ENCODE results near the gene PLK5.
"Not testable (repeated sequence)": the region's sequence is repeated elsewhere in the genome, so short reads cannot be mapped to it uniquely, and the experiment has no call there.

The PLK5 gene

GRCh38 chr19:1507763-1508506 lies 15.9 kb upstream of the PLK5 start:
- DNase-seq (ENCODE audit: low read depth) = peak; percentile 88

- no peak for DNase-seq (ENCODE audit: low read depth)
Measured at GRCh38 chr19:1508507-1508856, 15.4 kb upstream of the PLK5 start.

- no peak for DNase-seq (ENCODE audit: low read depth)
Measured at GRCh38 chr19:1509602-1510441, 14.1 kb upstream of the PLK5 start.

GRCh38 chr19:1510442-1510806 lies 13.5 kb upstream of the PLK5 start:
- DNase-seq (ENCODE audit: low read depth) = no peak

- no peak for DNase-seq (ENCODE audit: low read depth)
Measured at GRCh38 chr19:1510807-1511206, 13.1 kb upstream of the PLK5 start.

- no peak for DNase-seq (ENCODE audit: low read depth)
Measured at GRCh38 chr19:1511318-1512317, 12.3 kb upstream of the PLK5 start.

GRCh38 chr19:1512671-1513498 lies 11.0 kb upstream of the PLK5 start, which contains the start of gene ADAMTSL5:
TSS of gene ADAMTSL5 (minus strand) at chr19:1513019. CDS start at chr19:1510943, 2,076 bp downstream.
- DNase-seq (ENCODE audit: low read depth) = peak; percentile 62

- DNase-seq (ENCODE audit: low read depth) = peak; percentile 44
Measured at GRCh38 chr19:1513499-1514294, 10.2 kb upstream of the PLK5 start.

GRCh38 chr19:1514295-1514661 lies 9.6 kb upstream of the PLK5 start:
- DNase-seq (ENCODE audit: low read depth) = no peak

GRCh38 chr19:1514986-1515721 lies 8.7 kb upstream of the PLK5 start:
- no peak for DNase-seq (ENCODE audit: low read depth)

- DNase-seq (ENCODE audit: low read depth) = no peak
Measured at GRCh38 chr19:1516395-1516753, 7.5 kb upstream of the PLK5 start.

- no peak for DNase-seq (ENCODE audit: low read depth)
Measured at GRCh38 chr19:1518471-1518870, 5.4 kb upstream of the PLK5 start.

- DNase-seq (ENCODE audit: low read depth) = not testable (repeated sequence)
Measured at GRCh38 chr19:1519802-1520201, 4.1 kb upstream of the PLK5 start.

- no peak for DNase-seq (ENCODE audit: low read depth)
Measured at GRCh38 chr19:1520203-1520780, 3.6 kb upstream of the PLK5 start.

GRCh38 chr19:1521636-1522035 lies 2.2 kb upstream of the PLK5 start:
- DNase-seq (ENCODE audit: low read depth) = no peak

GRCh38 chr19:1522061-1522460 lies 1.8 kb upstream of the PLK5 start:
- no peak for DNase-seq (ENCODE audit: low read depth)

GRCh38 chr19:1522838-1523237 lies 1.0 kb upstream of the PLK5 start:
- no peak for DNase-seq (ENCODE audit: low read depth)

GRCh38 chr19:1524287-1524971 lies 552 bp downstream of the PLK5 start:
- DNase-seq (ENCODE audit: low read depth) = no peak

GRCh38 chr19:1524972-1525325 lies 1.1 kb downstream of the PLK5 start:
- no peak for DNase-seq (ENCODE audit: low read depth)
